GM12872 (cell line): ENCODE measurements around the gene ARMS2.

ENCODE experiments used
- CTCF ChIP-seq: IDR thresholded peaks from 3 replicates; pipeline ENCODE4 v1.5.1; 2011; ENCODE audit warnings: low read depth, mild to moderate bottlenecking, low read length, moderate library complexity; ENCODE audit not compliant: insufficient read depth

Gene ARMS2

GRCh38 chr10:122481296-122482056 lies 27.0 kb downstream of the ARMS2 start:
- no peak for TF ChIP-seq CTCF

GRCh38 chr10:122484276-122485060 lies 30.0 kb downstream of the ARMS2 start:
- TF ChIP-seq CTCF, result no peak

- no peak for TF ChIP-seq CTCF
Measured at GRCh38 chr10:122485670-122486069, 31.2 kb downstream of the ARMS2 start.

- TF ChIP-seq CTCF, result no peak
Measured at GRCh38 chr10:122486406-122487080, 32.1 kb downstream of the ARMS2 start.

- no peak for TF ChIP-seq CTCF
Measured at GRCh38 chr10:122487174-122487765, 32.8 kb downstream of the ARMS2 start.

- no peak for TF ChIP-seq CTCF
Measured at GRCh38 chr10:122490268-122490667, 35.8 kb downstream of the ARMS2 start.
